A673 (cell line): ENCODE measurements around the gene JPH2.

Source experiments
- EZH2 ChIP-seq: fragments of 200-600 bp; sonication (generic); IDR thresholded peaks from 2 replicates; pipeline ENCODE4 v1.6.1; 2017; ENCODE audit warnings: borderline replicate concordance, low read depth, mild to moderate bottlenecking, mixed read lengths, antibody characterized with exemption, low read length; ENCODE audit not compliant: poor library complexity, severe bottlenecking
- TF ChIP-seq, protein P1 (sequence below): fragments of 300-800, 200-600 bp; sonication (generic); conservative IDR thresholded peaks from 2 replicates; pipeline ENCODE4 v1.5.1; 2017; ENCODE audit warnings: low read depth, mild to moderate bottlenecking, antibody characterized with exemption, low read length, moderate library complexity, mixed read lengths

- TF ChIP-seq, protein P1, sequence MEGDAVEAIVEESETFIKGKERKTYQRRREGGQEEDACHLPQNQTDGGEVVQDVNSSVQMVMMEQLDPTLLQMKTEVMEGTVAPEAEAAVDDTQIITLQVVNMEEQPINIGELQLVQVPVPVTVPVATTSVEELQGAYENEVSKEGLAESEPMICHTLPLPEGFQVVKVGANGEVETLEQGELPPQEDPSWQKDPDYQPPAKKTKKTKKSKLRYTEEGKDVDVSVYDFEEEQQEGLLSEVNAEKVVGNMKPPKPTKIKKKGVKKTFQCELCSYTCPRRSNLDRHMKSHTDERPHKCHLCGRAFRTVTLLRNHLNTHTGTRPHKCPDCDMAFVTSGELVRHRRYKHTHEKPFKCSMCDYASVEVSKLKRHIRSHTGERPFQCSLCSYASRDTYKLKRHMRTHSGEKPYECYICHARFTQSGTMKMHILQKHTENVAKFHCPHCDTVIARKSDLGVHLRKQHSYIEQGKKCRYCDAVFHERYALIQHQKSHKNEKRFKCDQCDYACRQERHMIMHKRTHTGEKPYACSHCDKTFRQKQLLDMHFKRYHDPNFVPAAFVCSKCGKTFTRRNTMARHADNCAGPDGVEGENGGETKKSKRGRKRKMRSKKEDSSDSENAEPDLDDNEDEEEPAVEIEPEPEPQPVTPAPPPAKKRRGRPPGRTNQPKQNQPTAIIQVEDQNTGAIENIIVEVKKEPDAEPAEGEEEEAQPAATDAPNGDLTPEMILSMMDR: no peak
- TF ChIP-seq EZH2: no peak
These were observed 99.2 kb downstream of the JPH2 start for GRCh38 chr20:44087857-44088120.
